Astrocyte (in vitro differentiated cells and primary cell): ENCODE results near the gene FBLN1.

Experiments used
- EZH2 ChIP-seq: IDR thresholded peaks from 2 replicates; pipeline ENCODE4 v1.6.1; 2012; ENCODE audit warnings: mild to moderate bottlenecking, low read length, inconsistent platforms; ENCODE audit not compliant: insufficient read depth
- TF ChIP-seq, protein P1 (sequence below): IDR thresholded peaks from 2 replicates; pipeline ENCODE4 v1.5.1; 2011; ENCODE audit warnings: low read depth, mild to moderate bottlenecking, inconsistent platforms, low read length, moderate library complexity; ENCODE audit not compliant: insufficient read depth

DNA sequence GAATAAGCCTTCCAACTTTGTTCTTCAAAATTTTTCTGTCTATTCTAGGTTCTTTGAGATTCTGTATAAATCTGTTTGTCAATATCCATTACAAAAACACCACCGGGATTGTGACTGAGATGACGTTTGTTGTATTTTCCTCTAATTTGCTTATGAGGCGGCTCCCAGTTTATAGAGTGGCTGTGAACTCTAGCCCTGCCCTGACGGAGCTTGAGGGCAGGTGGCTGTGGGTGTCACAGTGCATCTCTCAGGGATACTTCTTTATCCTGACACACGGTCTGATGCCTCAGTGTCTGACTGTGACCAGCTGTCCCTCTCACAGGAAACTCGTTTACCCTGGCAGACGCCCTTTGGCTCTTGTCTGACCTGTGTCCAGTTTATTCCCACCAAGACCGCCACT lies 115.3 kb downstream of the FBLN1 start:
- no peak for TF ChIP-seq EZH2
- TF ChIP-seq, protein P1, sequence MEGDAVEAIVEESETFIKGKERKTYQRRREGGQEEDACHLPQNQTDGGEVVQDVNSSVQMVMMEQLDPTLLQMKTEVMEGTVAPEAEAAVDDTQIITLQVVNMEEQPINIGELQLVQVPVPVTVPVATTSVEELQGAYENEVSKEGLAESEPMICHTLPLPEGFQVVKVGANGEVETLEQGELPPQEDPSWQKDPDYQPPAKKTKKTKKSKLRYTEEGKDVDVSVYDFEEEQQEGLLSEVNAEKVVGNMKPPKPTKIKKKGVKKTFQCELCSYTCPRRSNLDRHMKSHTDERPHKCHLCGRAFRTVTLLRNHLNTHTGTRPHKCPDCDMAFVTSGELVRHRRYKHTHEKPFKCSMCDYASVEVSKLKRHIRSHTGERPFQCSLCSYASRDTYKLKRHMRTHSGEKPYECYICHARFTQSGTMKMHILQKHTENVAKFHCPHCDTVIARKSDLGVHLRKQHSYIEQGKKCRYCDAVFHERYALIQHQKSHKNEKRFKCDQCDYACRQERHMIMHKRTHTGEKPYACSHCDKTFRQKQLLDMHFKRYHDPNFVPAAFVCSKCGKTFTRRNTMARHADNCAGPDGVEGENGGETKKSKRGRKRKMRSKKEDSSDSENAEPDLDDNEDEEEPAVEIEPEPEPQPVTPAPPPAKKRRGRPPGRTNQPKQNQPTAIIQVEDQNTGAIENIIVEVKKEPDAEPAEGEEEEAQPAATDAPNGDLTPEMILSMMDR, result no peak
